Measurements from ENCODE around the gene ANAPC15.
"Not testable (repeated sequence)": the region's sequence is repeated elsewhere in the genome, so short reads cannot be mapped to it uniquely, and the experiment has no call there.

Gene ANAPC15

GRCh38 chr11:72112143-72112977 is at the start of gene ANAPC15:
TSS of gene ANAPC15 (minus strand) at chr11:72112695. CDS start at chr11:72111276, 1,419 bp downstream.
- DNase-seq (ENCODE audit: low read depth): peak; percentile 100

GRCh38 chr11:72160319-72160718 is 47.8 kb upstream of the ANAPC15 start:
- peak; percentile 44 for DNase-seq (ENCODE audit: low read depth)

- DNase-seq (ENCODE audit: low read depth): no peak
These were observed 44.6 kb upstream of the ANAPC15 start for GRCh38 chr11:72157131-72157530.

- DNase-seq (ENCODE audit: low read depth): no peak
These were observed 43.3 kb upstream of the ANAPC15 start for GRCh38 chr11:72155751-72156150.

GRCh38 chr11:72154816-72155215 is 42.3 kb upstream of the ANAPC15 start:
- no peak for DNase-seq (ENCODE audit: low read depth)

GRCh38 chr11:72153874-72154273 is 41.4 kb upstream of the ANAPC15 start:
- not testable (repeated sequence) for DNase-seq (ENCODE audit: low read depth)

- DNase-seq (ENCODE audit: low read depth): no peak
These were observed 38.4 kb upstream of the ANAPC15 start for GRCh38 chr11:72150882-72151281.

GRCh38 chr11:72146625-72147024 is 34.1 kb upstream of the ANAPC15 start:
- no peak for DNase-seq (ENCODE audit: low read depth)

GRCh38 chr11:72144807-72145565 is 32.5 kb upstream of the ANAPC15 start:
- peak; percentile 99 for DNase-seq (ENCODE audit: low read depth)

GRCh38 chr11:72142543-72142942 is 30.0 kb upstream of the ANAPC15 start:
- DNase-seq (ENCODE audit: low read depth): not testable (repeated sequence)

- DNase-seq (ENCODE audit: low read depth): peak; percentile 20
These were observed 29.6 kb upstream of the ANAPC15 start for GRCh38 chr11:72142086-72142485.

GRCh38 chr11:72141066-72141465 is 28.6 kb upstream of the ANAPC15 start:
- DNase-seq (ENCODE audit: low read depth): peak; percentile 98

GRCh38 chr11:72140661-72141060 is 28.2 kb upstream of the ANAPC15 start:
- peak; percentile 59 for DNase-seq (ENCODE audit: low read depth)

GRCh38 chr11:72139500-72139899 is 27.0 kb upstream of the ANAPC15 start:
- no peak for DNase-seq (ENCODE audit: low read depth)

GRCh38 chr11:72138821-72139390 is 26.4 kb upstream of the ANAPC15 start:
- DNase-seq (ENCODE audit: low read depth): no peak

- no peak for DNase-seq (ENCODE audit: low read depth)
These were observed 24.3 kb upstream of the ANAPC15 start for GRCh38 chr11:72136684-72137262.

- no peak for DNase-seq (ENCODE audit: low read depth)
These were observed 23.6 kb upstream of the ANAPC15 start for GRCh38 chr11:72135891-72136683.

GRCh38 chr11:72135473-72135872 is 23.0 kb upstream of the ANAPC15 start, which contains the start of gene FOLR3:
TSS of gene FOLR3 (plus strand) at chr11:72135725. CDS start at chr11:72135953, 228 bp downstream.
- DNase-seq (ENCODE audit: low read depth): not testable (repeated sequence)

- DNase-seq (ENCODE audit: low read depth): no peak
These were observed 20.2 kb upstream of the ANAPC15 start for GRCh38 chr11:72132646-72133045.

GRCh38 chr11:72129381-72129780 is 16.9 kb upstream of the ANAPC15 start:
- DNase-seq (ENCODE audit: low read depth): no peak

GRCh38 chr11:72127923-72128322 is 15.4 kb upstream of the ANAPC15 start:
- DNase-seq (ENCODE audit: low read depth): no peak

Measured in ELR (cell line).